ENCODE results near the gene VSIG1.

DNA sequence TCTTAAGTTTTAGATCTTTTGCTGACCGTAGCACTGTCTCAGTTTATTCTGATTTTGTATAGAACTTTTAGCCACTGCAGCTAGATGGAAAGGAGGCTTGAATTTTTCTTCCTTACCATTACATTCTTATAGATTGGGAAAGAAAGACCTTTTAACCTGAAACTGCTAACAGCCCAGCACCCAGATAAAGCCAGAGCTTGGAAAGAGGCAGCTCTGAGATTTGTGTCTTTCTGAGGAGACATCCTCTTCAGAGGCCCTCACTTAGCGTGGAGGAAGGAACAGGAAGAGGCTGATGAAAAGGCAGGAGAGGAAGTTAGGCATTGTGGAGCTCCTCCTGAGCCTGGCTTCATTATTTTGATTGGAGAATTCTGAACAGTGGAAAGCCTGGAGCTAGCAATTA, 81.8 kb downstream of the VSIG1 start:
- TF ChIP-seq POLR2A (IDR thresholded peaks at IDR 0.05; ENCODE audit: low read depth, low read length) (no peak), POLR2AphosphoS5 (IDR thresholded peaks at IDR 0.05; ENCODE audit: low read depth, low read length) (no peak), SPI1 (IDR thresholded peaks at IDR 0.05; ENCODE audit: low read depth, low read length) (no peak), TAF1 (IDR thresholded peaks at IDR 0.05; ENCODE audit: low read depth, low read length) (no peak), PAX5 (IDR thresholded peaks at IDR 0.05; ENCODE audit: insufficient read depth, low read length, severe bottlenecking) (no peak), POU2F2 (IDR thresholded peaks at IDR 0.05; ENCODE audit: low read depth, low read length) (no peak)

All from GM12891 (cell line).